HG02623 (cell line): ENCODE measurements around the gene CHAD.

ENCODE experiments used
- ATAC-seq: cut with Tn5 transposase; IDR thresholded peaks from one replicate; pipeline ENCODE4 v1.9.1; 2021; ENCODE audit warnings: moderate library complexity; ENCODE audit not compliant: unreplicated experiment

CHAD gene

DNA sequence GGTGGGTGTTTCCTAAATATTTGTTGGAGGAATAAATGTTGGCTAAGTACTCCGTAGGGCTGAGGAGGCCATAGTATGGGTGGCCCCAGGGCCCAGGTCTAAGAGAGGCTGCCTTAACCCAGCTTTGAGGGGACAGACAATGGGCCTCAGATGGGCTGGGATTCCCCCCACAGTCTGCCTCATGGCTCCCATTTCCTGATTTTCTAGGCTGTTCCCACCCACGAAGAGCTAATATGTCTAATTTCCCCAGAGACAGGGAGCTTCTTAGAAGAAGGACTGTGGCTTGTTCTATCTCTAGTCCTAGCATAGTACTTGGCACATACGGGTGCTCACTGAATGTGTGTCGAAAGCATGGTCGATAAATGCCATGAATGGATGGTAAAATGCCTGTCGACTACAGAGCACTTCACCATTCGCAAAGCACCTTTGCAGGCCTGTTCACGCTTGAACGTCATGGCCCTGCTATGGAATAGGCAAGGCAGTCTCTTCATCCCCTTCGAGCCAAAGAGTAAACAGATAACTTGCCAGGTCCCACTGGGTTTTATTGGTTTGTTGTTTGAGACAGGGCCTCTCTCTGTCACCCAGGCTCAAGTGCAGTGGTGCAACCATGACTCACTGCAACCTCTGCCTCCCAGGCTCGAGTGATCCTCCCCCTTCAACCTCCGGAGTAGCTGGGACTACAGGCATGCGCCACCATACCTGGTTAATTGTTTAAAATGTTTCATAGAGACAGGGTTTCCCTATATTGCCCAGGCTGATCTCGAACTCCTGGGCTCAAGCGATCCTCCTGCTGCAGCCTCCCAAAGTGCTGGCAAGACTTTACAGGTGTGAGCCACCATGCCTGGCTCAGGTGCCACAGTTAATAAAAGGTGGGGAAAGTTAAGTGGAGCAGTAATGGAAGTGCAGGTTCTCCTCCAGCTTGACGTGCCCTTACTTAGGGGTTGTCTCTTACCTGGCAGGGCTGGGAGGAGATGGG is 9.7 kb downstream of the CHAD start:
- no peak for ATAC-seq

DNA sequence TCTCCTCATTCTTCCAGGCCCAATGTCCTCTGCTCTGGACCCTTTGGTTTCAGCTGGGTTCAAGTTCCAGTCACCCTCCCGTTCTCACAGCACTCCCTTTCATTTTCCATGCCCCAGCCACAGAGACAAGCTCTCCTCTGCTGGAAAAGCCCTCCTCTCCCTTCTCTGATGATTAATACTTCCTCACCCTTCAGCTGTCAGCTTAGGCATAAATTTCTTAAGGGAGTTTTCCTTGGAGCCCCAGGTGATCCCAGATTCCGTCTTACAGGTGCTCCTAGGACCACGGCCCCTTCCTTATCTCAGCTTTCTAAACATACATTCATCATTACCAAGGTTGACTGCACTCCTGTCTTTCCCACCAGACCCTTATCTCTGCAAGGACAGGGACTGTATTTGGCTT is 10.4 kb downstream of the CHAD start:
- ATAC-seq: no peak

DNA sequence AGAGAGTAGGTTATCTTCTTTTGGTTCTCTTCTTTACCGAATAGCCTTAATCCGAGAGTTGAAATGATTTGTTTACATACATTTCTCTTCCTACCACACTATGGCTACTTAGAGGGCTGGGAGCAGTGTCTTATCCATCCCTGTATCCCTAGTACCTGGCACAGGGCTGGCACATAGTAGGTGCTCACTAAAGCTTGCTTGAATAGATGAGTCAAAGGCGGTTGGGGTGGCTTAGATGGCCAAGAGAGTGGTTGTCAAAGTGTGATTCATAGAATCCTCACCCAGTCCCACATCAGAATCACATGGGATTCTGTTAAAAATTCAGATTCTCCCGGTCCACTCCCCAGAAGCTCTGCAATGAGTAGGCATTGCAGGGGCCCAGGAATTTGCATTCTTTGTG is 11.1 kb downstream of the CHAD start:
- ATAC-seq: no peak

DNA sequence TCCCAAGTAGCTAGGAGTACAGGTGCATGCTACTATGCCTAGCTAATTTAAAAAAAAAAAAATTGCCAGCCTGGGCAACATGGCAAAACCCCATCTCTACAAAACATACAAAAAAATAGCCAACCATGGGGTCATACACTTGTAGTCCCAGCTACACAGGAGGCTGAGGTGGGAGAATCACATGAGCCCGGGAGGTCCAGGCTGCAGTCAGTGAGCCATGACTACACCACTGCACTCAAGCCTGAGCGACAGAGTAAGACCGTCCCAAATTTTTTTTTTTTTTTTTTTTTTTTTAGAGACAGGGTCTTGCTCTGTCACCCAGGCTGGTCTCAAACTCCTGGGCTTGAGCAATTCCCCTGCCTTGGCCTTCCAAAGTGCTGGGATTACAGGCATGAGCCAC is 14.8 kb downstream of the CHAD start:
- ATAC-seq: no peak

DNA sequence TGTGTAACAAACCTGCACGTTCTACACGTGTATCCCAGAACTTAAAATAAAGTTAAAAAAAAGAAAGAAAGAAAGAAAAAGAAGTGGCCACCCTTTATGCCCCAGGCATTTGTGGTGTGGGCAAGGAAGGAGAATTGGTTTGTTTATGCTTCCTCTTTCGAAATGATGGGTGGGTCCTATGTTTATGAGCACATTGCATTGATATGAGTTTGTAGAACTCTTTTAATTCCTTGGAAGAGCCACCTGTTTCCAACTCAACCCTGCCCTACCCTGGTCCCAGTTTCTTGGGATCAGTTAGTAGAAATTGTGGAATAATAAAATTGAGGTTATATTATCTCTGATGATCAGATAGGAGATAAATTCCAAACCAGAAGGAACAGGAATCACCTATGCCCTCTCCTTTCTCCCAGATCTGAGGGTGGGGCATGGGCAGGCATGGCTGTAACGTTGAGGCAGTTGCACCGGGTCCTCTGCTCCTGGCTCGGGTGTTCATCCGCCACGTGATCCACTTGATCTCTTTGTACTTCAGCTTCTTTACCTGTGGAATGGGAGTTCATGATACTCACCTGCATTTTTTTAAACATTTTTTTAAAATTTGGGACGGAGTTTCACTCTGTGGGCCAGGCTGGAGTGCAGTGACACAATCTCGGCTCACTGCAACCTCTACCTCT is 15.9 kb downstream of the CHAD start:
- no peak for ATAC-seq

DNA sequence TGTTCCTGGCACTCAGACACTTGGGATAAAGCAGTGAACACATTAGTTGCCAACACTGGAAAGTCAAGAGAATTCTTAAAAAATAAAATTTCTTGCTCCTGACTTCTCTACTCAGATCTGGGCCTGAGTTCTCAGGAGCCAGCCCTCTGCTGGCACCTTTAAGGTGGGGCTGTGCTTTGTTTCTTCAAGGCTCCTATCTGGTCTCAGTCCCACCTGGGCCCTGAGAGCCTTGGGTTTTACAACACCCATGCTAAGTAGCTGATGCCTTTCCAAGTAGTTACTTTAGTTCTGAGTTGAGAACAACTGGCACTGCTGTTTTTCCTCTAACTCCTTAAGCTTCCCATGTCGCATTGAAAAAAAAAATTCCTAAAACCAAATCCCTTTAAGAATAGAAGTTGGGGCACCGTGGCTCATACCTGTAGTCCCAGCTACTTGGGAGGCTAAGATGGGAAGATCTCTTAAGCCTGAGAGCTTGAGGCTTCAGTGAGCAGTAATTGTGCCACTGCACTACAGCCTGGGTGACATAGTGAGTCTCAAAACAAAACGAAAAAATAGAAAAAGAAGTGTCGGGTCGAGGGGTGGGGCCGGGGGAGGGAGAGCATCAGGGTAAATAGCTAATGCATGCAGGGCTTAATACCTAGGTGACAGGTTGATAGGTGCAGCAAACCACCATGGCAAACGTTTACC is 16.6 kb downstream of the CHAD start:
- ATAC-seq: no peak

DNA sequence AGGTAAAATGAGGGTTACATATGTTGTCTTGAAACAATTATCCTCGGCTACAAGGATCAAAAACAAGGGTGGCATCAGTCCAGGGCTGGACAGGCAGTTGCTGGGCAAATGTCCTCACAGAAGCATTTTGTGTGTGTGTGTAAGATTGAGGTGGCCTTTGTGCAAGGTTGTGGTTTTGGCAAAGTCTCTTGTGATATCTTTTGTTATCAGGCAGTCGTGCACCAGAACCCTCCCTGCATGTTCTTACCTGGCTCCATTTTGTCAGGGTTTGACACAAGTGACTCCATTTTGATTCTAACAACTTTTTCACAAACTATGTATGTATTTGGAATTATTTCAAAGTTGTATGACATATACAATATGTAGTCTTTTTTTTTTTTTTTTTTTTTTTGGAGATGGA is 20.0 kb downstream of the CHAD start:
- ATAC-seq: no peak

DNA sequence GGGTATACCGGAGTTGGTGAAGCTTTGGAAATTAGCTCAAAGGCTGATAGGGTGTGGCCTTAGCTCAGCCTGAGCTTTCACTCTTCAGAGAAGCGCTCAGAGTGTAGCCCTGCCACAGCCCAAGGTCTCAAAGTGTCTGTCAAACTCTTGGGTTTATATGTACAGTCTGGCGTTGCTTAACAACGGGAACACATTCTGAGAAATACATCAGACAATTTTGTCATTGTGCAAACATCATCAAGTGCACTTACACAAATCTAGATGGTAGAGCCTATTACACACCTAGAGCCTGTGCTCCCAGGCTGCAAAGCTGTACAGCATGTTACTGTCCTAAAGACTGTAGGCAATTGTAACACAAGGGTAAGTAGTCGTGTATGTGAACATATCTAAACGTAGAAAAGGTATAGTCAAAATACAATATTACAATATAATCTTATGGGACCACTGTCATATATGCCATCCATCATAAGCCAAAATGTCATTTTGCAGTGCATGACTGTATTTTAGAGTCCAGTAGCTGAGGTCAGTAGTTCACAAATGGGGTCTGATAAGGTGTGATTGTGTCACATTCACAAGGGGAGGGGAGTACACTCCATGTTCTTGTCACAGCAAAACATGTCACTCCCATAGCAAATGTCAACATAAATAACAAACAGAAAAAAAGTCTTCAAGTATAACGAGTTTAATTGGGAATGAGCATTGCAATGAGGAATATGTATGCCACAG is 20.6 kb downstream of the CHAD start:
- no peak for ATAC-seq

DNA sequence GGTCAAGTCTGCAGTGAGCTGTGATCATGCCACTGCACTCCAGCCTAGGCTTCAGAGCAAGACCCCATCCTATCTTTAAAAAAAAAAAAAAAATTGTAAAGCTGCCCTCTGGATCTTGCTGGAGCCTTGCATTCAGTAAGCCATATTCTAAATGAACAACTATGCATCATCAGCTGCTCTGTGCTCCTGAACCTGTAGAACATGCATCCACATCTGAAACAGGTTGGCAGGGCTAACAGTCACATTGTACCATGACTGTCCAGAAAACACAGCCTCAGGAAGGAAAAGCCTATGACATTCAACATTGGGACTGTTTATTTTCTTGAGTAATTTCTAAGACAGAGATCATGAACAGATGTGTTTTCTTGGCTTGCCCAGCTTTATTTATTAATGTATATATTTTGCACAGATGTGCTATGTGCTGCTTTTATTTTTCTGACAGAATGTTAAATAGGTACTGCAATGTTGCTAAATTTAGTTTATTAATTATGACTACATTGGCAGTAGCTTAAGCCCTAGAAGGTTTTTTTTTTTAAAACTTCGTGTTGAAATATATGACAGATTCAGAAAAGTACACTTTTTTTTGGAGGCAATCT is 22.9 kb downstream of the CHAD start:
- ATAC-seq: no peak

DNA sequence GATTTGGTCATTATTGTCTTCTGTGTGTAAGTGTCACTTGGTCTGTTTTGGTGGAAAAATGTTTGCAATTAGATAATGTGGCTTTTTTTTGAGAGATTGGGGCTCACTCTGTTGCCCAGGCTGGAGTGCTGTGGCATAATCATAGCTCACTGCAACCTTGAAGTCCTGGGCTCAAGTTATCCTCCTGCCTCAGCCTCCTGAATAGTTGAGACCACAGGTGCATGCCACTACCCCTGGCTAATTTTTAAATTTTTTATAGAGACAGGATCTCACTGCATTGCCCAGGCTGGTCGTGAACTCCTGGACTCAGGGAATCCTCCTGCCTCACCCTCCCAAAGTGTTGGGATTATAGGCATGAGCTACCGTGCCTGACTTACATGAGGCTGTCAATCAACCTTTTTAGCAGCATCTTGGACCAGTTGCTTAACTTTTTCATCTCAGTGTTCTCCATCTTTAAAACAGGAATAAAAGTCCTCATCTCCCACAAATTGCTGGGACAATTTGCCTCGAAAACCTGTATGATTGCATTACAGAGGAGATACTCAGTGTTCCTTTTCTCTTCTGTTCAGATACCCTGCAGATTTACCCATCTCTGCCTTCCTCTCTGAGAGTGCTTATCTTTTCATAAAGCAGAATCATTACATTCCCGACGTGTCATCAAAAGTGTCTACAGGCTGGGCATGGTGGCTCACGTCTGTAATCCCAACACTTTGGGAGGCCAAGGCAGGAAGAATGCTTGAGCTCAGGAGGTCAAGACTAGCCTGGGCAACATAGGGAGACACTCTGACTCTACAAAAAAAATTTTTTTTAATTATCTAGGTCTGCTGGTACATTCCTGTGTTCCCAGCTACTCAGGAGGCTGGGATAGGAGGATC is 23.6 kb downstream of the CHAD start:
- no peak for ATAC-seq

DNA sequence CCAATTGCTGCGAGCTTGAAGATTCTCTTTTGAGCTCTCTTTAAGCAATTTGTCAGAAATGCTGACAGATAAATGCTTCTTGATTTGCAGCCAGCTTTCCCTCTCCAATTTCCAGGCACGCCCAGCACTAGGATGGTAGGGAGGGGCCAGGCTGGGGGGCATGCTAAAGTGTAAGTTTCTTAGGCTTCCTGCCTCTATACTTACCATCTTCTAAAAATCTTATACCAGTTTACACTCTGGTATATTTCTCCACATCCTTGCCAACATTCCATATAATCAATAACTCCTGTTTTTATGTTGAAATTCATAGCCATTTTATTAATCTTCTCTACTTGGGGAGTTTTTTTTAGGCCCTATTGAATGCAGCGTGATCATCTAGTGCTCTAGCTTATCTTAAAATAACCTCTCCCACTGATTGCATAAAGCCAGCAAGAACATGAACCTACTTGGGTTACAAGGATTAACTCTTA is 25.1 kb downstream of the CHAD start:
- no peak for ATAC-seq

DNA sequence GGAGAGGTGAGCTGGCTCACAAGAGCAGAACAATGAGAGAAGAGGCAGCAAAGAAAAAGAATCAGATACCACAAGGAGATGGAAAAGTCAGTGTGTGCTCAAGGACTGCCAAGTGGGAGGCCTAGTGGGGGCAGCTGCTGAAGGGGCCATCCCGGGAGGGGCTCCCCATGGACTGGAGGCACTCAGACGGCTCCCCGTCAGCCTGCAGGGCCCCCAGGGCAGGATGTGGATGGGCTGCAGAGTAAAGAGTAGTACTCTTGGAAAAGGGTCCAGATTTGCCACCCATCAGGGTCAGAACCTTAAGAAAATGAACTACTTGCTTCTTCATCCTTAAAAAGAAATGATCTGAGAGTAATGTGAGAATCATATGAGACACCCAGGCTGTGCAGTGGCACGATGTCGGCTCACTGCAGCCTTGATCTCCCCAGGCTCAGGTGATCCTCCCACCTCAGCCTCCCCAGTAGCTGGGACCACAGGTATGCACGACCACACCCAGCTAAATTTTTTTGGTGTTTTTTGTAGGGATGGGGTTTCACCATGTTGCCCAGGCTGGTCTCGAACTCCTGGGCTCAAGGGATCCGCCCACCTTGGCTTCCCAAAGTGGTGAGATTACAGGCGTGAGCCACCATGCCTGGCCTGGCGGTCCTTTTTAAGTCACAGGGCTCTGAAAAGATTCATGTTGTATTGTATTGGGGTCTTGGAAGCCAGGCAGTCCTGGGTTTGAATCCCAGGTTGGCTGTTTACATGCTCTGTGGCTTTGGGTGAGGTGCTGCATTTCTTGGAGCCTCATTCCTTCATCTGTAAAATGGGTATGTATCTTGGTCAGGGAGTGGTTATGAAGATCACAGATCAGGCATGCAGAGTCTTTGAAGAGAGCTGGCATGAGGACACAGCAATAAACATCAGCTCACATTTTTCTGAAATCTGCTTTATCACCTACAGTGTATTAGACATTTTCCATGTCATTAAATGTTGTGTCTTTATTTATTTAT is 27.5 kb downstream of the CHAD start:
- no peak for ATAC-seq

DNA sequence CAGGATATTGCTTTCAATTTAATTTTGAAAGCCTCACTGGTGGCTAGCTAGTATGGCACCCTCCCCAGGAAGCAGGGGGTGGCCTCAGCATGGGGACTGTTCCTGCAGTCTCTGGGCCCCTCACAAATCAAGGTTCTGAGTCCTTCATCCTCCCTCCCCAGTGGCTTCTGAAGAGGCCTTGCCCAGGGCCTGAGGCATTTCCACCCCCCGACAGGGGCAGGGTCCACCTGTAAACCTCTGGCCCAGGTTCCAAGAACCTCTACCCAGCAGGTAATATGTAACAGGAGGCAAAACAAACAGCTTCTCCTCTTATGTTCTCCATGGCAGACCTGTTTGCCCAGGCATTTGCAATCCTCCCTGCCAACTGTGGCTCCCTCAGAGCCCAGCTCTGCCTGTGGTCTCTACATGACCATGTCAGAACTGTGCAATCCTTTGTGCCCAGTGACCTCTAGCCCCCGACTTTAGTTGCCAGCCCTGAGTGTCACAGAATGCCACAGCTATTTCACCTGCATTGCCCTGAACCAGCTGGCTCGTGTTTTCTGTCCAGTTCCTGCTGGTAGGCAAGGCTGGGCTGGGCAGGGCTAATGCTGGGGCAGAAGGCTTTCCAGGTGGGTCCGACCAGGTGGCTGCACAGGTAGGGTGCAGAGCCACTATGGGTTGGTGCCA is 28.4 kb downstream of the CHAD start:
- ATAC-seq: no peak

DNA sequence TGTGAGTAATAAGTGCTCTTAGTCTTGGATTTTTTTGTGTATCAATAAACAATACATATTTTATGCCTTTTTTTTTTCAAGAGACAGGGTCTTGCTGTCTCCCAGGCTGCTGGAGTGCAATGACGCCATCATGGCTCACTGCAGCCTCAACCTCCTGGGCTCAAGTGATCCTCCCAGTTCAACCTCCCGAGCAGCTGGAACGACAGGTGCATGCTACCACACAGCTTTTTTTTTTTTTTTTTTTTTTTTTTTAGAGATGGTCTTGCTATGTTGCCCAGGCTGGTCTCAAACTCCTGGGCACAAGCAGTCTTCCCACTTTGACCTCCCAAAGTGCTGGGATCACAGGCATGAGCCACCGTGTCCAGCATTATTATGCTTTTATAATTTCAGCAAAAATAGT is 29.7 kb downstream of the CHAD start:
- ATAC-seq: no peak

DNA sequence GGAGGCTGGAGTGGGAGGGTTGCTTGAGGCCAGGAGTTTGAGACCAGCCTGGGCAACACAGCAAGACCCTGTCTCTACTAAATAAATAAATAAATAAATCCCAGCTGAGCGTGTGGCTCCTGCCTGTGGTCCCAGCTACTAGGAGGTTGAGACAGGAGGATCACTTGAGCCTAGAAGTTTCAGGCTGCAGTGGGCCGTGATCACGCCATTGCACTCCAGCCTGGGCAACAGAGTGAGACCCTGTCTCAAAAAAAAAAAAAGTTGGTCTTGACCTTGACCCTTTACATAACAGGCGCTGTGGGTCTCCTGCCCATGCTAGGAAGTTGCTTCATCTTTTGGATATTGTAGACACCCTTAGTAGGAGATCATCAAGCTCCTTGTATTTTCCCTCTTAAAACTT is 31.3 kb downstream of the CHAD start:
- ATAC-seq: no peak

DNA sequence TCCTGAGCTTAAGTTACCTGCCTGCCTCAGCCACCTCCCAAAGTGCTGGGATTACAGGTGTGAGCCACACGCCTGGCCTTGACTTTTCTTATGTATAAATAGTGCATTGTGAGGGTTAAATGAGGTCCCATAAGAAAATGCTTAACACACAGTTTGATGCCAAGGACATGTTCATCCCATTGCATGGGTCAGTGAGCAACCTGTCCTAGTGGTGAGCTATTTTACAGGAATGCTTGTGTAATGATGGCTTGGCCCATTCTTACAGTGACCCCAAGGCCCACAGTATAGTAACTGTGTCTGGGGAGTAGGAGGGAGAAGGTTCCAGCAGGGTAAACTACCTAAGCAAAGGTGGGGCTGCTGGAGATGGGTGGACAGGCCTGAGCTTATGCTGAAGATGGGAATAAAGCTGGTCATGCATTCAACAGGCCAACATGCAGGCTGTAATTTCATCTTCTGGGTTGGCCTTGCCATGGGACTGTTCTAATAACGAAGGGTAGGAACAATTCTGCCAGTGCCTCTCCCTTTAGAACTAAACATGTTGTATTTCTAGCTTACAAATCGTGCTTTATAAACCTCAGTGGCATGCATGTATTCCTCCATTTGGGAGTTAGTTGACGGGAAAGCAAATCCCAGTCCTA is 36.4 kb downstream of the CHAD start:
- ATAC-seq: no peak

DNA sequence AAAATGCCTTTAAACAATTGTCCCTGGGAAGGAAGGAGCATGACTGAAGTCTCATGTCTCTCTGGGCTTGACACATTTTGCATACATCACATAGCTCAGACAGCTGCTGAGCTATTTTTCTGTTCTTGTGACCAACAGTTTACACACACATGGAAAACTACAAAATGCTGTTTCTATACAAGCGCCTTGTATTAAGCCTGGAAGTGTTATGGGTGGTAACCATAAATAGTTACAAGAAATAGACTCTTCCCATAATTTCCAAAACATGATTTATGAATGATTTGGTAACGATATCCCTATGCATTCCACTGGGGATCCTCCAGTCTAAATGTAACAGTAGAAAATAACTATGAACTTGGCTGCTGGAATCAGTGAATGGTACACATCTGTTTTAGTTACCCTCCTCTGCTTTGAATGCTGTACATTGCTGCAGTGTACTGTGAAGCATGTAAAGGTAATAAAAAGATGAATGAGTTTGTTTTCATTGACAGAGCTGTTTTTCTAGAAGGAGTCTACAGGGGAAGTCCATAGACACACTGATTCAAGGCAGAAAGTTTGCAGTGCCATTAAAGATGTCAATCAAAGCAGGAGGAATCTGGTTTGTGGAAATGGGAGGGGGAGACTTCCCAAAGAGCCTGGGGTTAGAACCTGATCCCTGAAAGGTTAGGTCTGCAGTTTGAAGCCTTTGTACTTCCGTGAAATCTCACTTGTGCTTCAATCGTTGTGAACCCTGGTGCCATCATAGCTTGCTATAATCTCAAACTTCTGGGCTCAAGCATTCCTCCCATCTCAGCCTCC is 37.7 kb downstream of the CHAD start:
- ATAC-seq: no peak
